ENCODE results near the gene CSTPP1.
"Not testable (repeated sequence)": the region's sequence is repeated elsewhere in the genome, so short reads cannot be mapped to it uniquely, and the experiment has no call there.

The CSTPP1 gene

GRCh38 chr11:46949297-46949696 lies 12.7 kb downstream of the CSTPP1 start:
- in situ Hi-C loops (cut with MboI; ENCODE audit: low sequenced_read_pairs): no loop called here

- in situ Hi-C loops (cut with MboI; ENCODE audit: low sequenced_read_pairs): no loop called here
Measured at GRCh38 chr11:46951864-46952263, 15.3 kb downstream of the CSTPP1 start.

DNA sequence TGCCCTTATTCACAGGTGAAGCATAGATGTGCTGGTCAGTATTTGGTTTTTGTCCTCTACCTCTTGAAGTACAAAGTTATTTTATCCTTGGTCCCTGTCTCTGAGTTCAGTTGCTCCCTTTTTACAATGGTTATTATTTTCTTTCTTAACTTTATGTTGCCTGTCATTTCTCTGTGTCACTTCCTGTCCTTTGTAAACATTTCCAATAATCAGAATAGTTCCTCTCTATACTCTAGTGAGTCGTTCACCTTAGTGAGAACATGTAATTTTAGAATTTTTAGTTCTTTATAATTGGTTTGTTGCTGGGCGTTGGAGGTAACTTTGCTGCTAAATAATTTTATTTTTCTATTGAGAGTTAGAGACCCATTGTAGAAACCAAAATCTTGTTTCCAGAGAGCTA lies 16.0 kb downstream of the CSTPP1 start:
- in situ Hi-C loops (cut with MboI; ENCODE audit: low sequenced_read_pairs): no loop called here

- in situ Hi-C loops (cut with MboI; ENCODE audit: low sequenced_read_pairs): no loop called here
Measured at GRCh38 chr11:46953093-46953492, 16.5 kb downstream of the CSTPP1 start.

DNA sequence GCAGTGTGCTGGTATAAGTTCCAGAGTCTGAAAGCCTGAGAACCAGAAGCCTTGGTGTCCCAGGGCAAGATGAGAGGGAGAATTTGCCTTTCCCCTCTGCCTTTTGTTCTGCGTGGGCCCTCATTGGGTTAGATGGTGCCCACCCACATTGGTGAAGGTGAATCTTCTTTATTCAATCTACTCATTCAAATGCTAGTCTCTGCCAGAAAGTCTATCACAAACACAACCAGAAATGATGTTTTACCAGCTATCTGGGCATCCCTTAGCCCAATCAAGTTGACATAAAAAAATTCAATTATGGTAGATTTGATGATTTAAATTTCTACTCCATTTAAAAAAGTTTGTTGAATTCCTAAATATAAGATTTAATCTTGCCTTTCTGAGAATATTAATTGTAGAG lies 22.2 kb downstream of the CSTPP1 start:
- in situ Hi-C loops (cut with MboI; ENCODE audit: low sequenced_read_pairs): no loop called here

DNA sequence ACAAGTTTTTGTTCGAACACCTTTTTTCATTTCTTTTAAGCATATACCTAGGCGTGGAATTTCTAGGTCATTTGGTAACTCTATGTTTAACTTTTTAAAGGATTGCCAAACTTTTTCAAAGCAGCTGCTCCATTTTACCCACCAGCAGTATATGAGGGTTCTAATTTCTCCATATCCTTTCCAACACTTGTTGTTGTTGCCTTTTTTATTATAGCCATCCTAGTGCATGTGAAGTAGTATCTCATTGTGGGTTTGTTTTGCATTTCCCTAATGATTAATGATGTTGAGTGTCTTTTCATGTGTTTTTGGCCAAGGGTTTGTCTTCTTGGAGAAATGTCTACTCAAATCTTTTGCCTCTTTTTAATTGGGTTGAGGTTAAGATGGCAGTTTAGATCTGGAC lies 24.5 kb downstream of the CSTPP1 start:
- in situ Hi-C loops (cut with MboI; ENCODE audit: low sequenced_read_pairs): no loop called here

DNA sequence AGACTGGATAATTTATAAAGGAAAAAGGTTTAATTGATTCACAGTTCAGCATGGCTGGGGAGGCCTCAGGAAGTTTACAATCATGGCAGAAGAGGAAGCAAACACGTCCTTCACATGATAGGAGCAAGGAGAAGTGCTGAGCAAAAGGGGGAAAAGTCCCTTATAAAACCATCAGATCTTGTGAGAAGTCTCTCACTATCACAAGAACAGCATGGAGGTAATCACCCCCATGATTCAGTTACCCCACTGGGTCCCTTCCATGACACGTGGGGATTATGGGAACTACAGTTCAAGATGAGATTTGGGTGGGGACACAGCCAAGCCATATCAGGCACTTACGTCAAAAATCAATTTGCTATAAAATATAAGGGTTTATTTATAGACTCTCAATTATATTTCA lies 25.3 kb downstream of the CSTPP1 start:
- in situ Hi-C loops (cut with MboI; ENCODE audit: low sequenced_read_pairs): not testable (repeated sequence)

DNA sequence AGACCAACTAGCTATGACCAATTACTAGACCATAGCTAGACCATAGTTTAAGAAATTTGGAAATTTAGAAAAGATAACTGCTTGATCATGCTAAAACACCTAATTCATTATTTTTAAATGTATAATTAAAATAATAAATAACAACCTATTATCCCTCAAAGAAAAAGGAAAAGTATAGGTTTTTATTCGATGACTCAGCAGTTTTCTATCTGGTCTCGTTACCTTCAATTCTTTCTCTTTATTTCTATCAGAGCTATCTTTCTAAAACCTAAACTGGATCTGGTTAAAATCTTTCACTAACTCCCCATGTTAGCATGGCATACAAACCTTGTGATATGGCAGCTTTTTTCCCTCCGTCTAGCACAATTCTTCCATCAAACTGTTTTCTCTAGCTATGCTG lies 27.3 kb downstream of the CSTPP1 start:
- in situ Hi-C loops (cut with MboI; ENCODE audit: low sequenced_read_pairs): no loop called here

DNA sequence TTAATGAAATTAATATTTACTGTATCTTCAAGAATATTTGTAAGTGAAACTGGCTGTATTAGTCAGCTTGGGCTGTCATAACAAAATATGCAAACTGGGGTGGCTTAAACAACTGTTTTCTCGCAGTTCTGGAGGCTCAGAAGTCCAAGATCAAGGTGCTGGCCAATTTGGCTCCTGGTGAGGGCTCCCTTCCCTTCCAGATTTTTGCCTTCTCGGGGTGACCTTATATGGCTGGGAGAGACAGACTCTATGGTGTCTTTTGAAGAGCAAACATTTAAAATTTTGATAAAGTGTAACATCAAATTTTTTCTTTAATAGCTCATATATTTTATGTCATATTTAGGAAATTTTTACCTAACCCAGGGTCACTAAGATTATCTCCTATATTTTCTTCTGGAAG lies 30.2 kb downstream of the CSTPP1 start:
- in situ Hi-C loops (cut with MboI; ENCODE audit: low sequenced_read_pairs): no loop called here

DNA sequence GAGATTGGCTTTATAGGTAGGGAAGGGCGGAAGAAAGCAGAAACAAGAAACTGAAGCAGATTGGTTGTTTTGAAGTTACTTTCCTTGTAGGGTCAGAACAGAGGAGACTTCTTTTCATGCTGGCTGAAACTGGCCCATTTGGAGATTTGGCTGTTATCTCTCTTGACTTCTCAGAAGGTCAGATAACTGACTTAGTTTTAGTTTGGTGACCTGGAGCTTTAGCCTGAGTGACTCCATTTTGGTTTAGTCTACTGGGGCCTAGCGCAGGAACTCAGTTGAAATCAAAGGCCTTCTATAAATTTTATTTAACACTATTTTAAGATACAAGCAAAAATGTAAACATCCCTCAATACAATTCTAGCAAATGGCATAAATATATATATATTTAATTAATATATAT lies 31.4 kb downstream of the CSTPP1 start:
- in situ Hi-C loops (cut with MboI; ENCODE audit: low sequenced_read_pairs): no loop called here

DNA sequence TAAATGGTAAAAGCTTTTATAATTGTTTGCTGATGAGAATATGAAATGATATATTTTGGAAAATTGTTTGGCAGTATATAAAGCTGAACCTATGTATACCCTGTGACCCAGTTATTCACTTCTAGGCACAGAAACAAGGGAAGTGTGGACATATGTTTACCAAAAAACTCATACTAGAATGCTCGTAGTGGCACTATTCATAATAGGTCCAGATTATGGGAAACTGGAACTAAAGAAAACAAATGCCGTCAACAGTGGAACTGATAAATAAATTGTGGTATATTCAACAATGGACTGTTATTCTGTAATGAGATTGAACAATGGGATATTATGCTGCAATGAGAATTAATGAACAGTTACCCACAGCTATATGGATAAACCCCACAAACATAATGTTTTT lies 32.8 kb downstream of the CSTPP1 start:
- in situ Hi-C loops (cut with MboI; ENCODE audit: low sequenced_read_pairs): no loop called here

DNA sequence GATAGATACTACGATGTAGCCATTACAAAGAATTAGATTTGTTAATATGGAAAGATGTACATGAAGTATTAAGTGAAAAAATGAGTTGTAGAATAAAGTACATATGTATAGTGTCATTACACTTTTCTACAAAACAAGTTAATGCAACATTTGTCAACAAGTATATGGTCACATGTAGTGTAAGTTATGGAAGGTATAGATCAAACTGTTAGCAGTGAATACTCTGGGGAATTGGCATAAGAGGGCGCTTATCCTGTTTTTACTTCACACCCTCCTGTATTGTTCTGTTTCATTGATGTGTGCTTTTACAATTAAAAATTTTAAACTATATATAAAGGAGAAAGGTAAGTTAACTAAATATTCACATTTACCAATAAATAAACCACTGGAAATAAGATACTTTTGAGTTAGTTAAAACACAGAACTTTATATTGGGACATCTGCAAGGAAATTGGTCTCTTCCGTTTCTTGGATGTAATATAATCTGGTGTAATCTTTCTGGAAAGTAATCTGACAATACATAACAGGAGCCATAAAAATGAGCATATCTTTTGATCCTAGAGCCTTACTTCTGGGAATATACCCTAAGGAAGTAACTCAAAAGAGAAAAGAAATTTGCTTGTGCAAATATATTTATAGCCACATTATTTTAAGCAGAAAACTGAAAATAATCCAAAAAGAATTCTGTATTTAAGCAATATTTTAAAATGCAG lies 34.5 kb downstream of the CSTPP1 start:
- in situ Hi-C loops (cut with MboI; ENCODE audit: low sequenced_read_pairs): no loop called here

DNA sequence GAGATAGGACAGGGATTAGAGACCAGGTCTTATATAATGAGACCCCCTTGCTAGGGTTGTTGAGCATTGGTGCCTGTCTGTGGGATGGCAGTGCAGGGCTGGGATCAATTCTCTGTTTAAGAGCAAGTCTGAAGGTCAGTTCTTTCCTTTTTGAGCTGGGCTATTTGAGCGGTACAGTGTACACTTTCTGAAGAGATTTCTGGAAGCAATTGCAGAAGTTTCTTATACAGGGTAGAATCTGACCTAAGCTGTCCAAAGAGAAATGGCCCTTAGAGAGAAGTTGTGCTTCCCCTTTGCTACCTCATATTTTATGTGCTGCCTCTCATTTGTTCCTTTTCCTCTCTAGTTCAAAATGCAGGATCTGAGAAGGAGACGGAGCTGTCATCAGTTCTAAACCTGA lies 35.8 kb downstream of the CSTPP1 start:
- in situ Hi-C loops (cut with MboI; ENCODE audit: low sequenced_read_pairs): no loop called here

DNA sequence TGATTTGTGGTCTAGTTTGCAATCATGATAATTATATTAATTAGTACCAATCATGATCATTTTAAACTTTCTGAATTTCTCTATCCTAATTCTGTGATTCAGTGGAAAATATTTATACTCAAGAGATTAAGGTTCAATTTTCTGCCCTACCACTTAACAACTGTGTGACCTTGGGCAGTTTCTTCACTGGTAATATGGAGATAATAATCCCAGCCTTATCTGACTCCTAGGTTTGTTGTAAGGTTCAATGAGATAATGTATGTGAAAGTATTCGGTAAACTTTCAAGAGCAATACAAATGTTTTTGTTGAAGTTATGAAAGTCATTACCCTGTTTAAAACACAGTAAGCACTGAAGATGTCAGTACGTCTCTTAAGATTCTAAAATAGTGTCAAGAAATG lies 36.3 kb downstream of the CSTPP1 start:
- in situ Hi-C loops (cut with MboI; ENCODE audit: low sequenced_read_pairs): no loop called here

DNA sequence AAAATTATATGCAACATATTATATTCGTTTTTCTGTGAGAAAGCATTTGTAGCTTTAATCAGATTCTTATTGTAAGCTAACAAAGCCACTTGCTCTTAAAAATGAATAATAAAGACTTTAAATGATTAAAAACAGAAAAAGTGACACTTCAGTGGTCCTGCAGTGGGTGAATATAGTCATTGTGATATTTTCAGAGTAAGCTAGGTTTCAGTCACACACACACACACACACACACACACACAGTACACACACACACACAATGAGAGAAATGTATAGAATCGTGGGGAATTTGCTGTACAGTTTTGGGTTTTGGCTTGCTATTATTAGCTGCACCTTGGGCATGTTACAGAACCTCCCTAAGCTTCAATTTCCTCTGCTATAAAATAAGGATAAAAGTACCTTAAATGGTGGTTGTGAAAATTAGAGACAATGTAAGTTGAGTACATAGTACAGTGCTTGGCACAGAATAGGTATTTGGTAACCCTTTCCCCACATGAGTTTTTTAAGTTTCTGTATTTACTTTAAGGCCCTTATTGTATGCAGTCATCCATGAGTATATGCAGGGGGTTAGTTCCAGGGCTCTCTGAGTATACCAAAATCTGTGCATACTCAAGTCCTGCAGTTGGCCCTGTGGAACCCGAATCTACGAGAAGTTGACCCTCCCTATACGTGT lies 39.8 kb downstream of the CSTPP1 start:
- in situ Hi-C loops (cut with MboI; ENCODE audit: low sequenced_read_pairs): no loop called here

DNA sequence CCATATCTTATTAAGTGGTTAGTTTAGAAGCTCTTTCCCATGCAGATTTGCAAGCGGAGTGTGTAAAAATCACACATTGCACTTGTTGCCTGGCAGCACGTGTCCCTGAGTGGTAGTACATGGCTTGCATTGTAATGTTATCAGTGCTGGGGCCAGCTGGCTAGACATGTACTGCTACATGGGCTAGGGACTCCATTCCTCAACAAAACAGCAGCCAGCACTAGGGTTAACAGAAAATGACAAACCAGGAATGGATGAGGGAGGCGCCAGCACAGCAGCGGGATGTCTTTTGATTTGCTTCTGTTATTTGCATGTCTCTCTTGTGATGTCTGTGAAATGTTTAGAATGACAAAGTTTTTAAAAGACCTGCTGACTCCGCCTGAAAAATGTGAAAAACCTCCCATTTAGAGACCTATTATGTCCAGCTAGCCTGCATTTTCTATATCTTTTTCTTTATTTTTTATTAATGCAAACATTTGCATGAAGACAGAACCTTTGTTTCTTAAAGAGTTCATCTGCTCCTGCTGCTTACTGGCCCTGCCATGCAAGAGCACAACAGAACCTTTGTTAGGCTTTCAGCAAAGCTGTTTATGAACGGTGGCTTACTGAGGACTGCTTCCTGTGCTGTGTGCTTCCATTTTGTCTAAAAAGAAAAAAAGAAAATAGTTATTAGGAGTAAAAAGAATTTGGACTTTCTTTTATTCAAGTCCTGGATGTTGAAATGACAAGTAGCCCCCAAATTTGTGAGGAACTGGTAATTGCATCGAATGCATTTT lies 40.7 kb downstream of the CSTPP1 start:
- in situ Hi-C loops (cut with MboI; ENCODE audit: low sequenced_read_pairs): no loop called here

DNA sequence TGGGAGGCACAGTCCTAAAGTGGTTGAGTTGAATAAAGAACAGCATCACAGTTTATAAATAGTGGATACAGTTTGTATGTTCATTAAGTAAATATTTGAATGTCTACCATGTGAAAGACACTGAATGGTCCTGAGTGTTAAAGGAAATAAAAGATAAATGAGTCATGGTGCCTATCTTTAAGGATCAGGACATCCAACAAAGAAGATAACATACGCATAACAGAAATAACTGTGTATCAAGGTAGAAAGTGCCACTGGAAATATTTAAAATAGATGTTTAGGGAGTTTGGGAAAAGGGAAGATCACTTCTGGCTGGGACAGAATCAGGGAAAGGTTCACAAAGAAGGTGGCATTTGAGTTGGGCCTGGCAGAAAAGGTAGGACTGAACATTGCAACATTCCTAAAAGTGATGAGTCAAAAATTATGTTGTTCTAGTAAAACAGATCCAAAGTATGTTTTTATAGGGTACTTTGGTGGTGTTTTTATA lies 41.5 kb downstream of the CSTPP1 start:
- in situ Hi-C loops (cut with MboI; ENCODE audit: low sequenced_read_pairs): no loop called here

DNA sequence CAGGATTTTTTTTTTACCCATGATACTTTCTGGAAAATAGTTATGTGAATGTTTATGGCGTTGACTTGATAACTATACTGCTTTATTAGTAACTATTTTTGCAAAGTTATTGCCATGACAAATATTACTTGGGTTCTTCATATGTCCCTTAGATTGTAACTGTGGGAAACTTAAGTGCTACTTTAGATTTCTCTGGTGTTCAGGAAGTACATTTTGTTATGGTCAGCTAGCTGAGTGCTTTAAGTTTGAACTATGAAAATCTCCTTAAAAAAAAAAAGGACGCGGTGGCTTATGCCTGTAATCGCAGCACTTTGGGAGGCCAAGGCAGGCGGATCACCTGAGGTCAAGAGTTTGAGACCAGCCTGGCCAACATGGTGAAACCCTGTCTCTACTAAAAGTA lies 42.8 kb downstream of the CSTPP1 start:
- in situ Hi-C loops (cut with MboI; ENCODE audit: low sequenced_read_pairs): no loop called here

- in situ Hi-C loops (cut with MboI; ENCODE audit: low sequenced_read_pairs): no loop called here
Measured at GRCh38 chr11:46981436-46981835, 44.9 kb downstream of the CSTPP1 start.

GRCh38 chr11:46982797-46983452 lies 46.4 kb downstream of the CSTPP1 start:
- in situ Hi-C loops (cut with MboI; ENCODE audit: low sequenced_read_pairs): no loop called here

- in situ Hi-C loops (cut with MboI; ENCODE audit: low sequenced_read_pairs): no loop called here
Measured at GRCh38 chr11:46983598-46983997, 47.0 kb downstream of the CSTPP1 start.
